Measurements from ENCODE around the gene IGLL1. TPM values are rescaled to one million over a fixed set of nuclear protein-coding genes. Genes with fewer than 3 reads are reported as not detected.

IGLL1 gene
- total and polyA plus RNA-seq, 2 experiments from 2014 or later = not detected

DNA sequence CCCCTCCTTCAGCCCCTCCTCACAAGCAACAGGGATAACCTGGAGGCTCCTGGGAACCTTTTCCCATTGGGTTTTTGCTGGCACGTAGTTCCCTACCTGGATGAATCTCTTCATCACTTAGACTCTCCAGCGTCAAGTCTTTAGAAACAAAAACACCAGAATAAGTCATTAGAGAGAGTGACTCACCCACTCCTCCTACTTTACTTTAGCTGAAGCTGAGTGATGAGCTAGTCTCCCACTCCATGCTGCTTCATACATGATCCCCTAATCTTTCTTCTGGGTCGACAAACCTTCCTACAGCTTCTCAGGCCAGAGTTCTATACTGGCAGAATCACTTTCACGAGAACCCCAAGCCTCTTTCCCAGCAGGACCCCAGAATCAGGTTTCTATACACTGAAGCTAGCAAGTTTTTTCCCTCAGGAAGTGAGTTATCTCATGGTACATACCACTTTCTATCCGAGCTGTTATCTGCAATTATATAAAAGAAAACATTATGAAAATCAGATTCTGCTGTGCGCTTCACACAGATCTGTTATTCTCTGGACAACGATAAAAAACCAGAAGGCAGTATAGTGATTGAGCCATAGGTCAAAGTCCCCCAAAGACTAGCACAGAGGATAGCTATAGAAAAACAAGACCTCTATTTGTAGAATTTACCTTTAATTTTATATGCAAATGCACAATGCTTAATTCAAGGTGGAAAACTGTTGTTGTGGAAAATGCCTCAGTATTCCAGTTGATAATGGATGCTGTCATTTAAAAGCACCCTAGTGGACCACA lies 33.3 kb upstream of the IGLL1 start (continued):
- TF ChIP-seq, protein P1, sequence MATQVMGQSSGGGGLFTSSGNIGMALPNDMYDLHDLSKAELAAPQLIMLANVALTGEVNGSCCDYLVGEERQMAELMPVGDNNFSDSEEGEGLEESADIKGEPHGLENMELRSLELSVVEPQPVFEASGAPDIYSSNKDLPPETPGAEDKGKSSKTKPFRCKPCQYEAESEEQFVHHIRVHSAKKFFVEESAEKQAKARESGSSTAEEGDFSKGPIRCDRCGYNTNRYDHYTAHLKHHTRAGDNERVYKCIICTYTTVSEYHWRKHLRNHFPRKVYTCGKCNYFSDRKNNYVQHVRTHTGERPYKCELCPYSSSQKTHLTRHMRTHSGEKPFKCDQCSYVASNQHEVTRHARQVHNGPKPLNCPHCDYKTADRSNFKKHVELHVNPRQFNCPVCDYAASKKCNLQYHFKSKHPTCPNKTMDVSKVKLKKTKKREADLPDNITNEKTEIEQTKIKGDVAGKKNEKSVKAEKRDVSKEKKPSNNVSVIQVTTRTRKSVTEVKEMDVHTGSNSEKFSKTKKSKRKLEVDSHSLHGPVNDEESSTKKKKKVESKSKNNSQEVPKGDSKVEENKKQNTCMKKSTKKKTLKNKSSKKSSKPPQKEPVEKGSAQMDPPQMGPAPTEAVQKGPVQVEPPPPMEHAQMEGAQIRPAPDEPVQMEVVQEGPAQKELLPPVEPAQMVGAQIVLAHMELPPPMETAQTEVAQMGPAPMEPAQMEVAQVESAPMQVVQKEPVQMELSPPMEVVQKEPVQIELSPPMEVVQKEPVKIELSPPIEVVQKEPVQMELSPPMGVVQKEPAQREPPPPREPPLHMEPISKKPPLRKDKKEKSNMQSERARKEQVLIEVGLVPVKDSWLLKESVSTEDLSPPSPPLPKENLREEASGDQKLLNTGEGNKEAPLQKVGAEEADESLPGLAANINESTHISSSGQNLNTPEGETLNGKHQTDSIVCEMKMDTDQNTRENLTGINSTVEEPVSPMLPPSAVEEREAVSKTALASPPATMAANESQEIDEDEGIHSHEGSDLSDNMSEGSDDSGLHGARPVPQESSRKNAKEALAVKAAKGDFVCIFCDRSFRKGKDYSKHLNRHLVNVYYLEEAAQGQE (IDR thresholded peaks at IDR 0.05; ENCODE audit: unreplicated experiment) = no peak
- TF ChIP-seq NANOG (IDR thresholded peaks at IDR 0.05; ENCODE audit: borderline replicate concordance) = no peak
- TF ChIP-seq JUNB (IDR thresholded peaks at IDR 0.05; ENCODE audit: unreplicated experiment) = no peak
- TF ChIP-seq ZNF331 (CRISPR knock-in tag; IDR thresholded peaks at IDR 0.05; ENCODE audit: low read depth) = no peak

DNA sequence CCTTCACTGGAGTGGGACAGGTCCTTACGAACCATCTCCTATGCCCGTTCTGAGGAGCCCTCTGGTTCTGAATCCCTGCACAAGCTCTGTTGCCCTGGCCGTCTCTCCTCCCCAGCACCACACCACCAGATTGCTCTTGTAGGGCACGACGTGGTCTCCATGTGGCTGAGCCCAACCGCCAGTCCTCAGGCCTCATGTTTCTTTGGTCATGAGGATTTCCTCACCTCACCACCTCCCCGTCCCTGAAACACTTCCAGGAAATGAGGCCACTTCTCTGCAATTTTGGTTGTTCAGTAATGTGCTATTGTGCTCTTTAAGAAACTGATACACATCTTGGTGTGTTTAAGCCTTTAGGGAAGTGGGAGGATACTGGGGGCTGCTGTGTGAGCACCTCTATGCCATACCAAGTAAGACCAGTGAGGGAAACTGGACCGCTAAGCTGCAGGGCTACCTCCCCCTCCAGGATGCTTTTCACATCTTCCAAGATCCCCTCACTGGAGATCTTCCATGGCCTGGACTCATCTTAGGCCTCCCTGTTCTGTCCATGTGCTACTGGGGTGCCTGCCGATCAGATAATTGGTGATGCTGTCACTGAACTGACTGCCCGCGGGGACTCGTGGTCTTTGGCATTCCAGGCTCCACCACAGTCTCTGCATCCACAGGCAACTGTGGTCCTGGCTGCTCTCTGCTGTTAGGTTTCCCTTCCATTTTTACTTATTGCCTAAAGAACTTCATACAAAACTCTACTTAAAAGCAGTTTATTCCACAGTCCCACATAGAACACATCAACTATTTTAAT lies 30.1 kb upstream of the IGLL1 start:
- H3K27ac Mint-ChIP-seq = no peak overlapping the region
- Histone ChIP-seq H3K4me3 (no peak overlapping the region), H3K27me3 (ENCODE audit: insufficient read depth) (no peaks in the 10 kb centered on the region), H3K79me2 (replicated peaks; ENCODE audit: insufficient read depth) (no peaks in the 10 kb centered on the region), H3F3A (replicated peaks; ENCODE audit: low read depth) (no peaks in the 10 kb centered on the region), H2AFZ (no peak overlapping the region), H3K27ac (ENCODE audit: low read depth) (no peak overlapping the region), H3K4me2 (no peak overlapping the region), H3K9me2 (ENCODE audit: insufficient read depth) (no peaks in the 10 kb centered on the region), H3K36me3 (ENCODE audit: insufficient read depth) (no peaks in the 10 kb centered on the region), H3K4me1 (ENCODE audit: insufficient read depth) (no peaks in the 10 kb centered on the region), H4K20me1 (replicated peaks; ENCODE audit: insufficient read depth) (no peaks in the 10 kb centered on the region)
- no peaks in the 10 kb centered on the region; the same call in 2 of the 3 replicates for H3K4me1 Mint-ChIP-seq
- H3K27me3 Mint-ChIP-seq (ENCODE audit: insufficient read depth, low read depth, poor library complexity) = peaks cover 9% of the 10 kb centered on the region
- ATAC-seq (no peak), DNase-seq (ENCODE audit: low spot score) (no peak)
- H3K4me3 Mint-ChIP-seq = no peak overlapping the region
- TF ChIP-seq EZH2phosphoT487 (IDR thresholded peaks at IDR 0.05; ENCODE audit: unreplicated experiment) = no peak
- TF ChIP-seq, protein P2, sequence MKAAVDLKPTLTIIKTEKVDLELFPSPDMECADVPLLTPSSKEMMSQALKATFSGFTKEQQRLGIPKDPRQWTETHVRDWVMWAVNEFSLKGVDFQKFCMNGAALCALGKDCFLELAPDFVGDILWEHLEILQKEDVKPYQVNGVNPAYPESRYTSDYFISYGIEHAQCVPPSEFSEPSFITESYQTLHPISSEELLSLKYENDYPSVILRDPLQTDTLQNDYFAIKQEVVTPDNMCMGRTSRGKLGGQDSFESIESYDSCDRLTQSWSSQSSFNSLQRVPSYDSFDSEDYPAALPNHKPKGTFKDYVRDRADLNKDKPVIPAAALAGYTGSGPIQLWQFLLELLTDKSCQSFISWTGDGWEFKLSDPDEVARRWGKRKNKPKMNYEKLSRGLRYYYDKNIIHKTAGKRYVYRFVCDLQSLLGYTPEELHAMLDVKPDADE (IDR thresholded peaks at IDR 0.05) = no peak
- no peak for TF ChIP-seq EZH2 (IDR thresholded peaks at IDR 0.05; ENCODE audit: low read depth, unreplicated experiment)
- TF ChIP-seq, protein P3, sequence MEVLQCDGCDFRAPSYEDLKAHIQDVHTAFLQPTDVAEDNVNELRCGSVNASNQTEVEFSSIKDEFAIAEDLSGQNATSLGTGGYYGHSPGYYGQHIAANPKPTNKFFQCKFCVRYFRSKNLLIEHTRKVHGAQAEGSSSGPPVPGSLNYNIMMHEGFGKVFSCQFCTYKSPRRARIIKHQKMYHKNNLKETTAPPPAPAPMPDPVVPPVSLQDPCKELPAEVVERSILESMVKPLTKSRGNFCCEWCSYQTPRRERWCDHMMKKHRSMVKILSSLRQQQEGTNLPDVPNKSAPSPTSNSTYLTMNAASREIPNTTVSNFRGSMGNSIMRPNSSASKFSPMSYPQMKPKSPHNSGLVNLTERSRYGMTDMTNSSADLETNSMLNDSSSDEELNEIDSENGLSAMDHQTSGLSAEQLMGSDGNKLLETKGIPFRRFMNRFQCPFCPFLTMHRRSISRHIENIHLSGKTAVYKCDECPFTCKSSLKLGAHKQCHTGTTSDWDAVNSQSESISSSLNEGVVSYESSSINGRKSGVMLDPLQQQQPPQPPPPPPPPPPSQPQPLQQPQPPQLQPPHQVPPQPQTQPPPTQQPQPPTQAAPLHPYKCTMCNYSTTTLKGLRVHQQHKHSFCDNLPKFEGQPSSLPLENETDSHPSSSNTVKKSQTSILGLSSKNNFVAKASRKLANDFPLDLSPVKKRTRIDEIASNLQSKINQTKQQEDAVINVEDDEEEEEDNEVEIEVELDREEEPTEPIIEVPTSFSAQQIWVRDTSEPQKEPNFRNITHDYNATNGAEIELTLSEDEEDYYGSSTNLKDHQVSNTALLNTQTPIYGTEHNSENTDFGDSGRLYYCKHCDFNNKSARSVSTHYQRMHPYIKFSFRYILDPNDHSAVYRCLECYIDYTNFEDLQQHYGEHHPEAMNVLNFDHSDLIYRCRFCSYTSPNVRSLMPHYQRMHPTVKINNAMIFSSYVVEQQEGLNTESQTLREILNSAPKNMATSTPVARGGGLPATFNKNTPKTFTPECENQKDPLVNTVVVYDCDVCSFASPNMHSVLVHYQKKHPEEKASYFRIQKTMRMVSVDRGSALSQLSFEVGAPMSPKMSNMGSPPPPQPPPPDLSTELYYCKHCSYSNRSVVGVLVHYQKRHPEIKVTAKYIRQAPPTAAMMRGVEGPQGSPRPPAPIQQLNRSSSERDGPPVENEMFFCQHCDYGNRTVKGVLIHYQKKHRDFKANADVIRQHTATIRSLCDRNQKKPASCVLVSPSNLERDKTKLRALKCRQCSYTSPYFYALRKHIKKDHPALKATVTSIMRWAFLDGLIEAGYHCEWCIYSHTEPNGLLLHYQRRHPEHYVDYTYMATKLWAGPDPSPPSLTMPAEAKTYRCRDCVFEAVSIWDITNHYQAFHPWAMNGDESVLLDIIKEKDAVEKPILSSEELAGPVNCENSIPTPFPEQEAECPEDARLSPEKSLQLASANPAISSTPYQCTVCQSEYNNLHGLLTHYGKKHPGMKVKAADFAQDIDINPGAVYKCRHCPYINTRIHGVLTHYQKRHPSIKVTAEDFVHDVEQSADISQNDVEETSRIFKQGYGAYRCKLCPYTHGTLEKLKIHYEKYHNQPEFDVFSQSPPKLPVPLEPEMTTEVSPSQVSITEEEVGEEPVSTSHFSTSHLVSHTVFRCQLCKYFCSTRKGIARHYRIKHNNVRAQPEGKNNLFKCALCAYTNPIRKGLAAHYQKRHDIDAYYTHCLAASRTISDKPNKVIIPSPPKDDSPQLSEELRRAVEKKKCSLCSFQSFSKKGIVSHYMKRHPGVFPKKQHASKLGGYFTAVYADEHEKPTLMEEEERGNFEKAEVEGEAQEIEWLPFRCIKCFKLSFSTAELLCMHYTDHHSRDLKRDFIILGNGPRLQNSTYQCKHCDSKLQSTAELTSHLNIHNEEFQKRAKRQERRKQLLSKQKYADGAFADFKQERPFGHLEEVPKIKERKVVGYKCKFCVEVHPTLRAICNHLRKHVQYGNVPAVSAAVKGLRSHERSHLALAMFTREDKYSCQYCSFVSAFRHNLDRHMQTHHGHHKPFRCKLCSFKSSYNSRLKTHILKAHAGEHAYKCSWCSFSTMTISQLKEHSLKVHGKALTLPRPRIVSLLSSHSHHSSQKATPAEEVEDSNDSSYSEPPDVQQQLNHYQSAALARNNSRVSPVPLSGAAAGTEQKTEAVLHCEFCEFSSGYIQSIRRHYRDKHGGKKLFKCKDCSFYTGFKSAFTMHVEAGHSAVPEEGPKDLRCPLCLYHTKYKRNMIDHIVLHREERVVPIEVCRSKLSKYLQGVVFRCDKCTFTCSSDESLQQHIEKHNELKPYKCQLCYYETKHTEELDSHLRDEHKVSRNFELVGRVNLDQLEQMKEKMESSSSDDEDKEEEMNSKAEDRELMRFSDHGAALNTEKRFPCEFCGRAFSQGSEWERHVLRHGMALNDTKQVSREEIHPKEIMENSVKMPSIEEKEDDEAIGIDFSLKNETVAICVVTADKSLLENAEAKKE (CRISPR knock-in tag; IDR thresholded peaks at IDR 0.05) = no peak
- H3K9me3 Mint-ChIP-seq = no peaks in the 10 kb centered on the region
- H3K36me3 Mint-ChIP-seq (ENCODE audit: low read depth) = no peaks in the 10 kb centered on the region

Data from GM23338 (cell line).